Fibroblast of lung (primary cell): Measurements from ENCODE around the gene MARCHF2.

Source experiments
- CTCF ChIP-seq, 2 donors: IDR thresholded peaks in 1 of 2; conservative IDR thresholded peaks in 1 of 2; 1 replicate in 1 of 2; 2 replicates in 1 of 2; pipeline ENCODE4 v1.5.1; 2011 to 2012; ENCODE audit warnings: low read length in 2 of 2, control low read depth in 1 of 2, inconsistent platforms in 1 of 2, low read depth in 1 of 2, mild to moderate bottlenecking in 1 of 2
- EZH2 ChIP-seq: IDR thresholded peaks from 2 replicates; pipeline ENCODE4 v1.5.1; 2012; ENCODE audit warnings: low read length, control low read depth, mild to moderate bottlenecking; ENCODE audit errors: missing control alignments

DNA sequence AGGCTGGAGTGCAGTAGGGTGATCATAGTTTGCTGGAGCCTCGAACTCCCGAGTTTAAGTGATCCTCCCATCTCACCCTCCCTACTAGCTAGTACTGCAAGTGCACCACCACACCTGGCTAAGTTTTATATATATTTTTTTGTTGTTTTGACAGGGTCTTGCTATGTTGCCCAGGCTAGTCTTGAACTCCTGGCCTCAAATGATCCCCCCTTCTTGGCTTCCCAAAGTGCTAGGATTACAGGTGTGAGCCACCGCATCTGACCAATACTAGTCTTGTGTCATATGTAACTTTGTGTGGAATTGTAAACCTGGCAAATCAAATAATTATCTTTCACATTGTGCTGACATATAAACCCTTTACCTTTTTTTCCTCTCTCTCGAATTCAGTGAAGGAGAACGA, 41.9 kb downstream of the MARCHF2 start:
- TF ChIP-seq EZH2 = no peak
- TF ChIP-seq CTCF (conservative IDR thresholded peaks at IDR 0.05 in 1 of 2, IDR thresholded peaks at IDR 0.05 in 1 of 2; ENCODE audit: low read depth in 1 of 2, low read length in 2 of 2) = no peak
